NCI-H345 treated with DMSO at 0.1 percent for 48 hours (cell line): Measurements from ENCODE around the gene PALMD.

ENCODE experiments used
- DNase-seq: peaks from one replicate; lab custom pipeline; 2025; ENCODE audit not compliant: unreplicated experiment; lab: John Stamatoyannopoulos, UW

The PALMD gene

DNA sequence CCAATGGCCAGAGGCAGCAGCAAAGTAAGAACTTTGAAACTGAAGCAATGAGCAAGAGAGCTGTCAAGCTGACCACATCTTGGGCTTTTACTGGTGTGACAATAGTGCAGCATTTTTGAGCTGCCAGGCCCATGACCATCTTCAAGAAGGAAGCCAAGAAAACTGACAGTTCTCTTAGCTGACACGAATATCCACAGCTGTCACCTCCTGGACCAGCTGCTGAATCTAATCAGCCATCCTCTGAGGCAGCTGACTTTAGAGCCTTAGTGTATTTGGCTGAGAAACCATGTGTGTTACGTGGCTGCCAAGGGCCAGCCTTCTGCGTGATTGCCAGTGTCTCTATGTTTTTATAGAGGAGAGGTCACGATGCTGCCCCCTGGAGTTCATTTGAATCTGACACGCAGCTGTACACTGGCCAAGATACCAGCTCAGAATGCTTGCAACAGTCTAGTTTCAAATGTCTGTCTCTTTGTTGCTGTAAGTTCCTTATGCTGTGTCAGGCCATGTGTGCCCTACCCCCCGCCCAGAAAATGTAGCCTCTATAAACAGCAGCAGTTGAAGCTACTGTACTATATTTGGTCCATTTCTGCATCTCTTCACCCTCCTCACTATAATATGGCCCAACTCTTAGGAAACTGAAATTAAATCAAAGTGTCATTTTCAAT, 39.7 kb downstream of the PALMD start:
- DNase-seq, result no peak

DNA sequence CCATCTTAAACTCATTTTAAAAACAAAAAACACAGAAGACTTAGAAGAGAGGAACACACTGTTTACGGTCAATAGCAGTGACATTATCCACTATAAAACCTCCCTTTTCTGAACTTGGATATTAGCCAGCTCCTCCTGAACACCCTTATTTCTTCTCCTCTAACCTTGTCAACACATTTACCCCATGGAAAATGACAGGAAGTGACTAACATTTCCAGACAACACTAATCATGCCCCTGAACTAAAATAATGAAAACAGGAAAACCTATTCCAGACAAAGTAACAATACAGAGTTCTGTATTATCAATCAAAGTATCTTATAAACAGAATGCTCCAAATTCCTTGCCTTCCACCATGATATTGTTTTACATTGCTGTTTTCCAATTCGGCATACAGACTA, 45.3 kb downstream of the PALMD start:
- DNase-seq, result no peak

- no peak for DNase-seq
Observed at GRCh38 chr1:99696616-99697015, 50.7 kb downstream of the PALMD start.

GRCh38 chr1:99697580-99697979, 51.7 kb downstream of the PALMD start:
- no peak for DNase-seq

- no peak for DNase-seq
Observed at GRCh38 chr1:99700020-99700419, 54.1 kb downstream of the PALMD start.

DNA sequence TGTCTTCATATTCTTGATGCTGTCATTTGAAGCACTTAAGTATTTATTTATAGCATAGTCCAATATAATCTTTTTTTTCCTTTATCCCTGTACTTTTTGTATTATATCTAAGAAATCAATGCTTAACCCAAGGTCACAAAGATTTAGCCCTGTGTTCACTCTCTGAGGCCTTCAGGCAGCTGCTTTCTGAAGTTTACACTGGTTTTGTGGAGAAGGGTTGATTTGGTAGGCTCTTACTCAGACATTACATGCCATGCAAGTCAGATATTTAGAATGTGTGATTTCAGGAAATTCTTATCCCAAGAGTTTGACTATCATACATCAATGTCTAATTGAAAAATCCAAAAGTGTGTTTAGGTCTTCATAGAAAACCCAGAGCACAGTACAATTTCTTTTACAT, 56.3 kb downstream of the PALMD start:
- no peak for DNase-seq

- no peak for DNase-seq
Observed at GRCh38 chr1:99704356-99704816, 58.5 kb downstream of the PALMD start.

GRCh38 chr1:99705385-99705784, 59.5 kb downstream of the PALMD start:
- no peak for DNase-seq

DNA sequence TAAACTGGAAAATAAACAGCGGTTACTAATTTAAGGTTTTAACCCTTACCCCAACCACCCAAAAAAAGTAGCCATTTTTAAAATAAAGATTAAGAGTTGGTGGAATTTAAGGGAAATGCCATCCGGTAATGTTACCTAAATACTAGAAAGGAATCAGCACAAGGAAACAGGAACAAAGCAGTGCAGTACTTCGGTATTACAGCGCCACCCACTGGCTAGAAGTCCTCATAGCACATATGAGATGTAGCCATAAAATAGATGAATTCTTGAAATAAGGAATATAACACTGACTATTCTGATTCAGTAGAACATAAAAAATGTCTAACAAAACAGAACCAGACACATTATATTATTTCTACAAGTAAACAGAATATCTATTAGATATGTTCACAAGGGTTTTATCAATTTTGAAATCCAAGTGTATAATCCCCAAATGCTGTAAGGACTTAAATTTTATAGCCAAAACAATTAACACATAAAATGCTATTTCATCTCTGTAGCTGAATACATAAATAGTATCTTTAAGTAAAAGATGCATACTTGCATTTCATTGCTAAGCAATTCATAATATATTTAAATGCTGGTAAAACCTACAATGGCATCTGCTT, 61.7 kb downstream of the PALMD start:
- peak; percentile 40 for DNase-seq

DNA sequence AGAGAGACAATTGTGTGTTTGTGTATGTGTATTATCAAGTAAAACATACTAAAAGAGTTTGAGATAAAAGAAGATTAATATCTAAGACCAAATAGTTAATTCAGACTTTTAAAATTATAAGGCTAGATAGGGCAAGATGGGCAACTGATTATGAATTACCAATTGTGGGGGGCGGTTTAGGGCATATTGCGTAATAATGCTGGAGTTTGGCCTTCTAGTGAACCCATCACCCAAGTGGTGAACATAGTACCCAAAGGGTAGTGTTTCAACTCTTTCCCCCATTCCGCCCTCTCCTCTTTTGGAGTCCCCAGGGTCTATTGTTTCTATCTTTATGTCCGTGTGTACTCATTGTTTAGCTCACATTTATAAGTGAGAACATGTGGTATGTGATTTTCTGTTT, 65.1 kb downstream of the PALMD start:
- DNase-seq, result no peak

- no peak for DNase-seq
Observed at GRCh38 chr1:99713006-99713405, 67.1 kb downstream of the PALMD start.

DNA sequence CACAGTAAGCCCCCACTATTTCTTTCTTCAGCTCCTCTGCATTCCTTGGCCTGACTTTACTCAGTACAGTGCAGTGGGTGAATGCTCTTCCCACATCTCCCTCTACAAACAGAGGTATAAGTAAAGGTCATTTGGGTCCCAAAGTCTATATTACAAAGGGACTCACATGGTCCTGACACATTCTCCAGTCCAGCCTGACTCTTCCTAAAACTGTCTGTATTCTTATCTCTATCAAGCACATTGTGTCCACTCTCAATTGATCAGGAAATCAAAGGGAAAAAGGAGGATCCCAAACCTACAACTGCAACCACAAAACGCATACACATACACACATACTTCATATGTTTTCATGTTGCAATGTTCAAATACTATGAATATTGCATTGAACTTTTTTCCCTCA, 71.1 kb downstream of the PALMD start:
- DNase-seq, result no peak

- DNase-seq, result no peak
Observed at GRCh38 chr1:99723251-99723650, 77.3 kb downstream of the PALMD start.

DNA sequence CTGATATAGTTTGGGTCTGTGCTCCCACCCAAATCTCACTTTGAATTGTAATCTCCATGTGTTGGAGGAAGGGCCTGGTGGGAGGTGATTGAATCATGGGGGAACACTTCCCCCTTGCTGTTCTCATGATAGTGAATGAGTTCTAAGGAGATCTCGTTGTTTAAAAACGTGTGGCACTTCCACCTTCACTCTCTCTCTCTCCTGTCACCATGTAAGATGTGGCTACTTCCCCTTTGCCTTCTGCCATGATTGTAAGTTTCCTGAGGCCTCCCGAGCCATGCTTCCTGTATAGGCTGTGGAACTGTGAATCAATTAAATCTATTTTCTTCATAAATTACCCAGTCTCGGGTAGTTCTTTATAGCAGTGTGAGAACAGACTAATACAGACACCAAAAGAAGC, 80.1 kb downstream of the PALMD start:
- DNase-seq, result no peak

GRCh38 chr1:99726407-99726806, 80.5 kb downstream of the PALMD start:
- no peak for DNase-seq

- no peak for DNase-seq
Observed at GRCh38 chr1:99726818-99727217, 80.9 kb downstream of the PALMD start.

DNA sequence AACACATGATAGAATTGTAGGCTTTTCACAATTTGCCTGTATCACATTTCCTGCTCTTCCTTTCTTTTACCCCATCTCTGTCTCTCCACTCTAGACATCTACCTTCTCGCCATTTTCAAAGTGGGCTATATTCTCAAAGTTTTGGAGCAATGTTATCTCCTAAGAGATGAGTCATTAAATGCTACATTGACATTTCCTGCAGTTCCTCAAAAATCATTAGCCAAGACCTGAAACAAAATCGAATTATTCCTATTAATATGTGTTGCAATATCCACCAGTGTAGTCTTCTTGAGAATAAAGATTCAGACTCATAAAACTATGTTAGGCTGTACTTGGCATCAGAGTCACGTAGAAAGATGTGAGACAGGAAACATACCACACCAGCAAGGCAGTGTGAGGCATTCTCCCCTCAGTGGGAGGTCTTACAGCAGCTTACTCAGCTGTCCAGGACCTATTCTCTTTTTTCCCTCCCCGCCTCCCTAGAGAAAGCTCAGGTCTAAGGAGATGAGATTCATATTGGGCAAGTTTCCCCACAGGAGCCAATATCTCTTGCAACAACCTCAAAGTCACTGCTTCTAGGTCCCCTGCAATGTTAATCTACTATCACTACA, 81.8 kb downstream of the PALMD start:
- no peak for DNase-seq

- DNase-seq, result no peak
Observed at GRCh38 chr1:99728494-99729235, 82.8 kb downstream of the PALMD start.

GRCh38 chr1:99731384-99731783, 85.5 kb downstream of the PALMD start:
- no peak for DNase-seq

DNA sequence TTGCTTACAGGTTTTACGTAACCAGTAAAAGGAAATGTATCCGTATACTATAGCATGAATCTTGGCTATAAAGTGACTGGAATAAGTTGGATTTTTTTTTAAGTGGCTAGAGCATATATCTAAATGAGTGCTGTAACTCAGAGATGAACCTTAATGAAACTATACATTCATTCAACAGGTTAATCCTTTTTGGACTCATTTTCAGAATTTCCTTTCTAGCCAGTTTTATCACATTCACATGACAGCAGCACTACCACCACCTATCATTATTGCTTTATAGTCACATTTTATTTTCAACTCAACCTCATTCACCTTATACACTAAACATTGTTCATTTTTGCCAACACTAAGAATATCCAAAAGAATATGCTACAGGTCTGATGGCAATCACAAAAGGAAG, 89.9 kb downstream of the PALMD start:
- DNase-seq, result no peak

GRCh38 chr1:99737016-99737415, 91.1 kb downstream of the PALMD start:
- no peak for DNase-seq
